Thymus (tissue), 11 donors: ENCODE data around the gene PTGDS. TPM values are rescaled to one million over a fixed set of nuclear protein-coding genes. Genes with fewer than 3 reads are reported as not detected.

Experiments used
- DNase-seq, 9 donors: peaks; one replicate each; pipeline ENCODE4 v3.0.0-alpha.2; 2013; ENCODE audit warnings: low spot score in 9 of 9, low read depth in 6 of 9, missing footprints in 1 of 9
- H3K27ac ChIP-seq, 2 donors: one replicate each; pipeline ENCODE4 v1.5.1; 2013; ENCODE audit warnings: control low read depth in 1 of 2, low read depth in 1 of 2, low read length in 1 of 2, mild to moderate bottlenecking in 1 of 2, moderate library complexity in 1 of 2
- H3K27me3 ChIP-seq, 2 donors: one replicate each; pipeline ENCODE4 v1.5.1; 2013; ENCODE audit warnings: low read length in 1 of 2; ENCODE audit not compliant: control insufficient read depth in 2 of 2, insufficient read depth in 1 of 2
- H3K36me3 ChIP-seq, 2 donors: one replicate each; pipeline ENCODE4 v1.5.1; 2013; ENCODE audit warnings: low read length in 1 of 2, mild to moderate bottlenecking in 1 of 2, moderate library complexity in 1 of 2; ENCODE audit not compliant: control insufficient read depth in 2 of 2, insufficient read depth in 2 of 2
- H3K4me1 ChIP-seq, 2 donors: one replicate each; pipeline ENCODE4 v1.5.1; 2013; ENCODE audit warnings: low read length in 2 of 2; ENCODE audit not compliant: control insufficient read depth in 2 of 2, insufficient read depth in 2 of 2
- H3K4me3 ChIP-seq, 2 donors: one replicate each; pipeline ENCODE4 v1.5.1; 2013; ENCODE audit warnings: low read length in 2 of 2, control low read depth in 1 of 2, mild to moderate bottlenecking in 1 of 2
- H3K9me3 ChIP-seq, 2 donors: one replicate each; pipeline ENCODE4 v1.5.1; 2013; ENCODE audit warnings: low read length in 1 of 2, mild to moderate bottlenecking in 1 of 2; ENCODE audit not compliant: control insufficient read depth in 2 of 2, insufficient read depth in 1 of 2
- WGBS: extraction: QIAGEN DNeasy Blood & Tissue Kit; methylation state at CpG from one replicate; pipeline ENCODE4 v1.1.7; 2013; 5-methylcytosine and 5-hydroxymethylcytosine counted together
- polyA plus RNA-seq: library from polyadenylated mRNA; stranded (reverse); fragments of 200-250 nt; gene quantifications from one replicate; pipeline ENCODE4 v1.2.3, GENCODE V29; 2013
- total RNA-seq: library from RNA; stranded (reverse); fragments of 120-200 nt; gene quantifications from one replicate; pipeline ENCODE4 v1.2.4, GENCODE V29; 2013
- donor health status: healthy.

PTGDS gene
- total and polyA plus RNA-seq, 2 donors: 5.0 to 137 TPM

DNA sequence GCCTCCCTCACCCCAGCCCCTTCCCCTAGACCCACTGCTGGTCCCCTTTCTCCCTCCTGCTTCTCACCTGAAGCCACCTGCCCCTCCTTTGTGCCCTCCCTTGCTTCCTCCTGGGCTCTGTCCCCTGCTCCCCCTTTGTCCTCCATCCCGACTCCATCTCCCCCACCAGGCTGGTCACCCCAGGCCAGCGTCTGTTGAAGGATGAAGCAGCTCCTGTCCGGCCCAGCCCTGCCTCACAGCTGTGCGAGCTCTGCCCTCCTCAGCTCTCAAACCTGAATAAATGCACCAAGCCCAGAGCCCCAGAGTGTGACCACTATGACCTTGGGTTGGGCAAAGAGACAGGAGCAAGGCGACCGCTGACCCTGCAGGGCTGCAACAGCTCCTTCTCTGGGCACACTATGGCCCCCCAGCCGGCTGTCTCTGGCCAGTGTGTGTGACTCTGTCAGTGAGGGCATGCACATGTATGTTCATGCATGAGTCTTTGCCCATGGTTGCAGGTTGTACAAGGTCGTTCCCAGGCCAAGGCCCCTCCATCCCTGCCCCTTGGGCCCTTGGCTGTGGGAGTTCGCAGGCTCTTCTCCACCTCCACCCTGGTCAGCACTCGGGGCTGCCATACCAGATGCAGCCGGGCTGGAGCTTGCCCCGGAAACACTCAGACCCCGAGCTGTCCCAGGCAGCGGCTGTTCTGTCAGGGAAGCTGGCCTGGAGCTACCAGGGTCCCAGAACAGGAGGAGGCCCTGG is 21.9 kb upstream of the PTGDS start:
- H3K27me3 ChIP-seq: no peaks in the 10 kb centered on the region
- WGBS: 90% methylated on average over 14 of the region's 14 CpGs
- H3K36me3 ChIP-seq: no peaks in the 10 kb centered on the region
- peaks cover 21 to 37% of the 10 kb centered on the region in 2 donors for H3K4me1 ChIP-seq
- H3K4me3 ChIP-seq: no peak overlapping the region
- DNase-seq: no peak
- H3K27ac ChIP-seq: no peak overlapping the region
- H3K9me3 ChIP-seq: peaks cover 0 to 3% of the 10 kb centered on the region in 2 donors

DNA sequence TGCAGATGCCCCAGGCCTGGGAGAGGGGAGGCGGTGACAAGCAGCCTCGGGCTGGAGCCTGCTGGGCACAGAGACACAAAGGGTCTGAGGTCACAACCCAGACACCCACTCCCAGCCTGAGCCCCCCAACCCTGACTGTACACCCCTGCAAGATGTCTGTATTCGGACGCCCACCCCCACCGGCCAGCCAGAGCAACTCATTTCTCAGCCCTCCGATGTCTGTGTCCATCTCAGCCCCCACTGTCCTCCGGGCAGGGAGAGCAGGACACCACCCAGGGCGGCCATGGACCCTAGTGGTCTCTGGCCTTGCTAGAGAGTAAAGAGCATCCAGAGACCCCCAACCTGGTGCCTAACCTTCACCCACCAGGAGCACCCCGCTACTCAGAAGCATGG is 21.4 kb upstream of the PTGDS start:
- WGBS: 99% methylated on average over 9 of the region's 9 CpGs

DNA sequence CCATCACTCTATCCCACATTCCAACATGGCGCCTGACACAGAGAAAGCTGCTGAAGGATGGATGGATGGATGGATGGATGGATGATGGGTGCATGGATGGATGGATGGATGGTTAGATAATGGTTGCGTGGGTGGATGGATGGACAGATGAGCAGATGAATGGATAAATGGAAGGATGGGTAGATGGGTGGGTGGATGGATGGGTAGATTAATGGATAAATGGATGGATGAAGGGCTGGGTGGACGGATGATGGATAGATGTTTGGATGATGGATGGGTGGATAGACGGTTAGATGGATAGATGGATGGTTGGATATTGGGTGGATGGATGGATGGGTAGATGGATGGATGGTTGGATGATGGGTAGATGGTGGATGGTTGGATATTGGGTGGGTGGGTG is 20.7 kb upstream of the PTGDS start:
- Histone ChIP-seq H3K4me1 (peaks cover 25 to 38% of the 10 kb centered on the region in 2 donors), H3K4me3 (no peak overlapping the region), H3K27ac (no peak overlapping the region), H3K9me3 (peaks cover 0 to 7% of the 10 kb centered on the region in 2 donors), H3K36me3 (no peaks in the 10 kb centered on the region), H3K27me3 (no peaks in the 10 kb centered on the region)
- 97% methylated on average over 4 of the region's 4 CpGs for WGBS
- DNase-seq: no peak

More for the DNA sequence above, 21.4 kb upstream of the PTGDS start:
- Histone ChIP-seq H3K9me3 (peaks cover 0 to 6% of the 10 kb centered on the region in 2 donors), H3K4me3 (no peak overlapping the region), H3K36me3 (no peaks in the 10 kb centered on the region), H3K27me3 (no peaks in the 10 kb centered on the region), H3K27ac (no peak overlapping the region), H3K4me1 (peaks cover 21 to 37% of the 10 kb centered on the region in 2 donors)
- no peak for DNase-seq

DNA sequence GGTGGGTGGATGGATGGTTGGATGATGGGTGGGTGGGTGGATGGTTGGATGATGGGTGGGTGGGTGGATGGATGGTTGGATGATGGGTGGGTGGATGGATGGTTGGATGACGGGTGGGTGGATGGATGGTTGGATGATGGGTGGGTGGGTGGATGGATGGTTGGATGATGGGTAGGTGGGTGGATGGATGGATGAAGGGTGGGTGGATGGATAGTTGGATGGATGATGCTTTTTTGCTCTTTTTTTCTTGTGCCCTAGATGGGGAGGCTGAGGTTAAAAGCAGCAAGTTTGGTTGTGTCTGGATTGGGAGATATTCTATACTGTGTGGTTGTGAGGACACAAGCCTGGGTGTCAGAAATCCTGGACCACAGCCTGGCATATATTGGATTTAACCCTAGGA is 19.8 kb upstream of the PTGDS start:
- H3K4me1 ChIP-seq: peaks cover 25 to 40% of the 10 kb centered on the region in 2 donors
- no peak for DNase-seq
- H3K4me3 ChIP-seq: no peak overlapping the region
- H3K27me3 ChIP-seq: no peaks in the 10 kb centered on the region
- peaks cover 0 to 7% of the 10 kb centered on the region in 2 donors for H3K9me3 ChIP-seq
- no peaks in the 10 kb centered on the region for H3K36me3 ChIP-seq
- H3K27ac ChIP-seq: no peak overlapping the region
- 94% methylated on average over 1 of the region's 1 CpG for WGBS

DNA sequence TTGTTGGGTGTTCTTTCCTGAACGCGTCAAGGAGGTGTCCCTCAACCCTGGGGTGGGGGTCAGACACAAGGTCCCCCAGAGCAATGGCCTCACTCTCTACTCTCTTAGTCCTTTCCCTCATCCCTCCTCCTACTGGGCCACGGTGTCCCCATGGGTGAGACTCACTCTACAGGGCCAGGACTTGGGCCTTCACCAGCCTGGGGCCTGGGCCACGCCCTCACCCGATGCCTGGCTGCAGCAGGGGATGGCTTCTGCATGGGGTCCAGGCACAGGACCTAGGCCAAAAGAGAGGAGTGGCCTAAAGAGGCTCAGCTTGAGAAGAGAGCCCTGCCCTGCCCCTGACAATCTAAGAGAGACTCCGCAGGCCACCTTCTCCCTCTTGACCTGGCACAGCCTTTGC is 19.4 kb upstream of the PTGDS start:
- Histone ChIP-seq H3K36me3 (no peaks in the 10 kb centered on the region), H3K4me1 (peaks cover 27 to 45% of the 10 kb centered on the region in 2 donors), H3K4me3 (no peak overlapping the region), H3K27ac (no peak overlapping the region), H3K9me3 (peaks cover 0 to 7% of the 10 kb centered on the region in 2 donors), H3K27me3 (no peaks in the 10 kb centered on the region)
- WGBS: 96% methylated on average over 6 of the region's 6 CpGs
- no peak for DNase-seq

DNA sequence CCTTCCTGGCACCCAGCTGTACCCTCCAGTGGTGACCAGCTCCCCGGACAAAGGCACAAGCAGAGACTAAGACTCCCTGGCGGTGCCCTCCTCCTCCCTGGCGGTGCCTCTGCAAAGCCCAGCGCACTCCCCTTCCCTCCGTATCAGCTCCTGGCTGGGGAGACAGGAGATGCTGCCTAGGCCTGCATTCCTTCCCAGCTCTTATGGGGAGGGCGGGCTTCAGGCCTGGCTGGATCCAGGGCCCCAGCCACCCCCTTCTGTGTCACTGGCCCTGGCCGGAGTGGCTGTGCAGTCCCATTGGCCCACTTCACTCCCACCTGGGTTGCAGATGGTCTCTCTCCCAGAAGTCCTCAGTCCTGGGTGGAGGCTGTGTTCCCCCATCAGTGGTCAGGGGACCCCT is 18.8 kb upstream of the PTGDS start:
- peaks cover 0 to 7% of the 10 kb centered on the region in 2 donors for H3K9me3 ChIP-seq
- no peaks in the 10 kb centered on the region for H3K36me3 ChIP-seq
- WGBS: 98% methylated on average over 7 of the region's 7 CpGs
- H3K4me1 ChIP-seq: peaks cover 27 to 50% of the 10 kb centered on the region in 2 donors
- no peak overlapping the region for H3K4me3 ChIP-seq
- DNase-seq: no peak
- H3K27ac ChIP-seq: no peak overlapping the region
- H3K27me3 ChIP-seq: no peaks in the 10 kb centered on the region

DNA sequence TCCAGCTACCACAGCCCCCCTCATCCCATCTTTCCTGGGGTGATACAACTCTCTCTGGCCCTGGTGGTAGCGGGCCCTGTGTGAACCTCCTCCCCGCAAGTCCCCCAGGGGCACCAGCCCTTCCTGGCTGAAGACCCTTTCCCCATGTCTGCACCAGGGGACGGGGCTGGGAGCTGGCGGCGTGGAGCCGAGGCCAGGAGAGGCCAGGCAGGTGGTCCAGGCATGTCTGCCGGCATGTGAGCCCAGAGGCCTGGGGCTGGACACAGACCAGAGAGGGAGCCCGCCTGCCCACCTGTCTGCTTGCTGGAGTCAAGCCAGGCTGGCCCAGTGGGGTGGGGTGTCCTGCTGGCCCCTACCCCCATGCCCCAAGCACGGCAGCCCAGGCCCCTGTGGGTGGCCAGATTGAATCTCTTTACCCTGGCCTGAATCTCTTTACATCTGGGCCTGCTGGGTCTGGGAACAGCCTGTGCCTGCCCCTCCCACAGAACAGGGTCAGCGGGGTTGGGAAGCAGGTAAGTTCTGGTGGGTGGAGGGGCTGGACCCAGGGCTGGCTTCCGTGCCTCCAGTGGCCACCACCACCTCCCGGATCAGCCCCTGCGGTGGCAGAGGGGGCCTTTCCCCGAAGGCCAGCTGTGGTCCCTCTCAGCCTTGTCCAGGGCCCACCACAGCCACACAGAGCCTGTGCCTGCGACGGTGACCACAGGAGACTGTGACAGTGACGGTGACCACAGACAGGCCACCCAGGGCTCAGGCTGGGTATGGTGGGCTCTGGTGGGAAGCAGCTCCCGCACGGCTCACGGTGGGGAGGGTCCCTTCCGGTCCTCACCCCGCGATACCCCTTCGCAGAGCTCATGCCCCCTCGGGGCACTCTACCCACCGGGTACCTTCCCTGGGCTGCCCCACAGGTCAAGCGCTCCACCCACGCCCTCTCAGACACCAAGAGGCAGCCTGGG is 18.1 kb upstream of the PTGDS start:
- WGBS: 95% methylated on average over 28 of the region's 28 CpGs

DNA sequence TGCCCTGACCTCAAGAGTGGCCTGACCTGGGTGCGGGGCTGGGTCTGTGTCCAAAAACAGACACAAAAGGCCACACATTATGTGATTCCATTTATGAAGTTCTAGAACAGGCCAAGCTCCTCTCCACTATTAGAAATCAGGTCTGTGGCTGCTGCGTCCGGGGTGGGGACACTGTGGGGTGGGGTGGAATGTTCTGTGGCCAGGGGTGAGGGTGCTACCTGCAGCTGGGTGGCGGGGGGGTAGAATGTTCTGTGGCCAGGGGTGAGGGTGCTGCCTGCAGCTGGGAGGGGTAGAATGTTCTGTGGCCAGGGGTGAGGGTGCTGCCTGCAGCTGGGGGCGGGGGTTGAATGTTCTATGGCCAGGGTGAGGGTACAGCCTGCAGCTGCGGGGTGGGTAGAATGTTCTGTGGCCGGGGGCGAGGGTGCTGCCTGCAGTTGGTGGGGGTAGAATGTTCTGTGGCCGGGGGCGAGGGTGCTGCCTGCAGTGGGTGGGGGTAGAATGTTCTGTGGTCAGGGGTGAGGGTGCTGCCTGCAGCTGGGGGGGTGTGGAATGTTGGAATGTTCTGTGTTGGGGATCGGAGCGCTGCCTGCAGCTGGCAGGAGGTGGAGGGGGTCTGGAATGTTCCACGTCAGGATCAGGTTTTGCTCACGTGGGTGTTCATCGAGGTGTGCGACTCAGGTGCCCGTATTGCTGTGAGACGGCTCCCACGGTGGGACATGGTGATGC is 16.9 kb upstream of the PTGDS start:
- Histone ChIP-seq H3K27me3 (no peaks in the 10 kb centered on the region), H3K9me3 (peaks cover 0 to 7% of the 10 kb centered on the region in 2 donors), H3K36me3 (no peaks in the 10 kb centered on the region), H3K4me3 (no peak overlapping the region), H3K4me1 (peaks cover 32 to 62% of the 10 kb centered on the region in 2 donors), H3K27ac (peak overlapping the region; percentile 76 to 84)
- 51% methylated on average over 19 of the region's 19 CpGs for WGBS
- peak in 4 of 9 donors; percentile 37 to 65 (median 46) for DNase-seq

More for the DNA sequence above, 18.1 kb upstream of the PTGDS start:
- H3K4me1 ChIP-seq: peaks cover 27 to 54% of the 10 kb centered on the region in 2 donors
- DNase-seq: no peak
- no peaks in the 10 kb centered on the region for H3K36me3 ChIP-seq
- no peak overlapping the region for H3K4me3 ChIP-seq
- no peaks in the 10 kb centered on the region for H3K27me3 ChIP-seq
- H3K9me3 ChIP-seq: peaks cover 0 to 7% of the 10 kb centered on the region in 2 donors
- H3K27ac ChIP-seq: peak overlapping the region; percentile 68 to 84
